Neuron (in vitro differentiated cells): ENCODE data around the gene SLC48A1.
"Not testable (repeated sequence)": the region's sequence is repeated elsewhere in the genome, so short reads cannot be mapped to it uniquely, and the experiment has no call there.

Experiments used
- H2AFZ ChIP-seq: one replicate; pipeline ENCODE4 v1.6.1; 2013; ENCODE audit warnings: low read depth, mild to moderate bottlenecking, inconsistent platforms, low read length, moderate library complexity
- H3K27me3 ChIP-seq: one replicate; pipeline ENCODE4 v1.6.1; 2013; ENCODE audit warnings: low read length; ENCODE audit not compliant: insufficient read depth
- H3K36me3 ChIP-seq: one replicate; pipeline ENCODE4 v1.6.1; 2013; ENCODE audit warnings: low read length; ENCODE audit not compliant: insufficient read depth
- H3K4me1 ChIP-seq: one replicate; pipeline ENCODE4 v1.6.1; 2013; ENCODE audit warnings: low read length; ENCODE audit not compliant: insufficient read depth
- H3K4me3 ChIP-seq: 2 replicates; pipeline ENCODE4 v1.5.1; 2013; ENCODE audit warnings: mild to moderate bottlenecking, low read length, moderate library complexity
- H3K9me3 ChIP-seq: one replicate; pipeline ENCODE4 v1.6.1; 2013; ENCODE audit warnings: low read length

The SLC48A1 gene

DNA sequence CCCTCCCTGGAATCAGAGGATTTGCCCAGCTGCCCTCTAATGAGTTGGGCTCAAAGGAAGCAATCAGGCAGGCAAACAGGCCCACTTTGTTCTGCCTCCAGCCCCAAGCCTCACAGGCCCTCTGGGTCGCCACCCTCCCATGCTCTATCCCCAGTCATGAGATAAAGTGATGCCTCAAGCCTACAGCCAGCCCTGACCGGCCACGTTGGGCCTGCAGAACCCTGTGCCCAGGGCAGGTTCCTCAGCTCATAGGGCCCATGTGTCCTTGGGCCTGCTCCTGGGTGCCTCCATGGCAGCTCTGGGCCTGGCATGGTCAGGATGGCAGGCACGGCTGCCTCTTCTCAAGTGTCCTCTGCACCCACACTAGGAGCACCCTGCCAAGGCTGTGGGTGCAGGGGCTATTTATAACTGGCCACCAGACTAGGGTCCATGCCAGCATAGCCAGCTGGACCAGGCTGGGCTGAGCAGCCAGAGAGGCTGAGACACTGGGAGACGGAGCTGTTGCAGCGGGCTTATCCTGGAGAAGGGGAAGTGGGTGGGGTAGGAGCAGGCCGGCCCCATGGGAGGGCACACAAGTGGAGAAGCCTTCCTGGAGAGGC, 26.4 kb downstream of the SLC48A1 start:
- Histone ChIP-seq H3K9me3 (no peaks in the 10 kb centered on the region), H3K4me1 (no peaks in the 10 kb centered on the region), H3K36me3 (peaks cover 22% of the 10 kb centered on the region), H2AFZ (no peak overlapping the region), H3K27me3 (no peaks in the 10 kb centered on the region), H3K4me3 (no peak overlapping the region)

GRCh38 chr12:47800582-47800981, 27.5 kb downstream of the SLC48A1 start:
- no peak overlapping the region for H3K4me3 ChIP-seq
- H3K4me1 ChIP-seq: no peaks in the 10 kb centered on the region

GRCh38 chr12:47801170-47801903, 28.3 kb downstream of the SLC48A1 start:
- Histone ChIP-seq H3K4me1 (no peaks in the 10 kb centered on the region), H3K36me3 (peaks cover 8% of the 10 kb centered on the region)

More at GRCh38 chr12:47800582-47800981, 27.5 kb downstream of the SLC48A1 start:
- H3K9me3 ChIP-seq: no peaks in the 10 kb centered on the region
- H3K27me3 ChIP-seq: no peaks in the 10 kb centered on the region
- H3K36me3 ChIP-seq: peaks cover 12% of the 10 kb centered on the region
- H2AFZ ChIP-seq: no peak overlapping the region

GRCh38 chr12:47801904-47802246, 28.8 kb downstream of the SLC48A1 start:
- Histone ChIP-seq H3K4me3 (no peak overlapping the region), H3K36me3 (peaks cover 4% of the 10 kb centered on the region), H3K9me3 (no peaks in the 10 kb centered on the region), H3K4me1 (no peaks in the 10 kb centered on the region), H3K27me3 (no peaks in the 10 kb centered on the region), H2AFZ (no peak overlapping the region)

More at GRCh38 chr12:47801170-47801903, 28.3 kb downstream of the SLC48A1 start:
- Histone ChIP-seq H2AFZ (no peak overlapping the region), H3K4me3 (no peak overlapping the region), H3K9me3 (no peaks in the 10 kb centered on the region), H3K27me3 (no peaks in the 10 kb centered on the region)

DNA sequence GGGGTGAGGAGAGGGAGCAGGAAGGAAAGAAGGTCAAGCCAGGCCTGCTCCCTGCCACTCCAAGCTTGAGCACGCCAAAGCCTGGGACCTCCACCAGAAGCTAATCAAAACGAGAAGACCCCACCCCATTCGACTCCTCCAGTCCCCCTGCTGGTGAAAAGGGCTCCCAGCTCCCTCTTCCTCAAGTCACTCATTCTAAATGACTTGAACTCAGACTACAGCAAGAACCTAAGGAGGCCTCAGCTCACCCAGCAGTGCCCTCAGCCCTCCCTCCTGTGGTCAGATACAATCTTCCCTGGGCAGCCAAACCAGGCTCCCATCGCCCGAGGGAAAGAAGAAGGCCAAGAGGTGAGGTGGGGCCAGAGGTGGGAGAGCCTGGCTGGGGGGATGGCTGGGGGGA, 29.3 kb downstream of the SLC48A1 start:
- Histone ChIP-seq H3K4me1 (no peaks in the 10 kb centered on the region), H3K36me3 (peaks cover 2% of the 10 kb centered on the region), H3K27me3 (no peaks in the 10 kb centered on the region), H3K9me3 (no peaks in the 10 kb centered on the region), H3K4me3 (no peak overlapping the region), H2AFZ (no peak overlapping the region)

- H2AFZ ChIP-seq: no peak overlapping the region
- peaks cover 2% of the 10 kb centered on the region for H3K36me3 ChIP-seq
- H3K4me3 ChIP-seq: no peak overlapping the region
- H3K9me3 ChIP-seq: no peaks in the 10 kb centered on the region
- peaks cover 9% of the 10 kb centered on the region for H3K4me1 ChIP-seq
- no peaks in the 10 kb centered on the region for H3K27me3 ChIP-seq
Observed at GRCh38 chr12:47803191-47803875, 30.3 kb downstream of the SLC48A1 start.

DNA sequence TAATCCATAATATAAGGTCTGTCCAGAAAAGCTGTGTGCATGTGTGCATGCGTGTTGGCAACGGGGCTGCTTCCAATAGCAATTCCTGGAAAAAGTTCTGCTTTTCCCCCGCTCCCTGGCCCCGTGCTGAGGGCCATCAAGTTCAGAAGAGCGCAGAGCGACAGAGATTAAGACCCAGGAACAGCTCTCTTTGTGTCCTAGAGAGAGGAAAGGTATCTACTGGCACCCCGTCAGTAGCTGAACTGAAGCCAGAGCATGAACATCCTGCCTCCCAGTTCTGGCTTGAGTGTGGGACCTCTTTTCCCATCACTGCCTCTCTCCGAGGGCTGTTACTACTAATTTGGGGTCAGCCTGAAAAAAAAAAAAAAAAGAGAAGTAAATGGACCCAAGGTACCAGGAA, 31.1 kb downstream of the SLC48A1 start:
- Histone ChIP-seq H3K4me1 (peaks cover 18% of the 10 kb centered on the region), H3K4me3 (no peak overlapping the region), H3K36me3 (no peaks in the 10 kb centered on the region)

DNA sequence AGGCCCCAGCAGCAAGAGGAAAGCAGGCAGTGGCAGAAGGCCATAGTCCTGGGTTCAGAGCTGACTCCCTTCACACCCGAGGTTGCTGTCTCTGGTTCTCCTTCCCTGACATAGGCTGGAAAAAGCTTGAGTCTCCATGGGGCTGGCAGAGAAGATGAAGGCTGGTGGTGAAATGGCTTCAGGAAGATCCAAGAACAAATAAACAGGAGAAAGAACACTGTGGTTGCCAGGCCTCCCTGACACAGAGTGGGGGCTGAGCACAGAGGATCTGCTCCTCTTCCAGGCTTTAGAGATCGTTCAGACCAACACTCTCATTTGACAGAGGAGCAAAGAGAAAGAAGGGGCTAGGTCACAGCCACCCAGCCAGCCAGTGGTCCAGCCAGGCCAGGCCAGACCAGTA, 32.4 kb downstream of the SLC48A1 start:
- Histone ChIP-seq H2AFZ (no peak overlapping the region), H3K4me3 (no peak overlapping the region), H3K9me3 (no peaks in the 10 kb centered on the region), H3K4me1 (peaks cover 21% of the 10 kb centered on the region), H3K36me3 (no peaks in the 10 kb centered on the region), H3K27me3 (no peaks in the 10 kb centered on the region)

More for the DNA sequence above, 31.1 kb downstream of the SLC48A1 start:
- Histone ChIP-seq H2AFZ (no peak overlapping the region), H3K27me3 (no peaks in the 10 kb centered on the region), H3K9me3 (no peaks in the 10 kb centered on the region)

DNA sequence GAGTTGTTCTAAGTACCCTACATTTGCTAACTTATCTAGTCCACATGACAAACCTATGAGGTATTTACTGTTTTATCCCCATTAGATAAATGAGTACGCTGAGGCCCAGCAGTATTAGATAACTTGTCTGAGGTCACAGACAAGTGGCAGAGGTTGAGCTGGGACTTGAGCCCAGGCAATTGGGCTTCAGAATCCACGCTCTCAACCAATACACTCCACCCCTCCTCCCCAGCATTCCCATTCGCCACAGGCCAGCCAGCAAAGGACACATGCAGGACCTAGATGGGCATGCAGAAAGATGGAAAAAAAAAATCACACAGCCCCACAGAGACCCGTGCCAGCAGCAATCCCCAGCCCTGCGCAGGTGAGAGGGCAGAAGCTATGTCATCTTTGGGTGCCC, 34.3 kb downstream of the SLC48A1 start:
- Histone ChIP-seq H3K27me3 (no peaks in the 10 kb centered on the region), H3K36me3 (no peaks in the 10 kb centered on the region), H3K9me3 (no peaks in the 10 kb centered on the region), H2AFZ (no peak overlapping the region), H3K4me1 (peaks cover 40% of the 10 kb centered on the region), H3K4me3 (no peak overlapping the region)

DNA sequence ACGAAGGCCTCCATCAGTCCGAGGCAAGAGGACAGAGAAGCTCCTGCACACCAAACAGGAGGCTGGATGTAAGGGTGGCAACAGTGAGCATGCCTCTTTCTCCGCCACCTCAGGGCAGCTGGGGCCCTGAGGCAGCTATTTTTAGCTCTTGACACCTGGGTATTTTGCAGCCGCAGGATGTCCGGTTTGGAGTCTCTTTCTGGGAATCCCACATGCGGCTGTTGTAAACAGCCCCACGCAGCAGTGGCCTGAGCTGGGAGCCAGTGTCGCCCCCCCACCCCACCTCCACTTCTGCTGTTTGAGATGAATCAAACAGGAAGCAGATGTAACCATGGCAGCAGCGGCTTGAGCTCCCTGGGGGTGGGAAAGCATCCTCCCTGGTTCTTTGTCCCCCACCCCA, 35.0 kb downstream of the SLC48A1 start:
- no peaks in the 10 kb centered on the region for H3K9me3 ChIP-seq
- H3K4me1 ChIP-seq: peaks cover 45% of the 10 kb centered on the region
- H2AFZ ChIP-seq: no peak overlapping the region
- H3K27me3 ChIP-seq: no peaks in the 10 kb centered on the region
- no peaks in the 10 kb centered on the region for H3K36me3 ChIP-seq
- H3K4me3 ChIP-seq: no peak overlapping the region

- no peak overlapping the region for H3K4me3 ChIP-seq
- peaks cover 50% of the 10 kb centered on the region for H3K4me1 ChIP-seq
- H3K36me3 ChIP-seq: no peaks in the 10 kb centered on the region
- no peaks in the 10 kb centered on the region for H3K27me3 ChIP-seq
- H3K9me3 ChIP-seq: no peaks in the 10 kb centered on the region
- H2AFZ ChIP-seq: no peak overlapping the region
Observed at GRCh38 chr12:47808574-47809365, 35.7 kb downstream of the SLC48A1 start.

- not testable (repeated sequence) for H3K36me3 ChIP-seq, H2AFZ ChIP-seq, H3K27me3 ChIP-seq, H3K4me3 ChIP-seq, H3K9me3 ChIP-seq
- H3K4me1 ChIP-seq: peaks cover 50% of the 10 kb centered on the region
Observed at GRCh38 chr12:47809518-47809917, 36.5 kb downstream of the SLC48A1 start.

GRCh38 chr12:47811072-47811396, 38.0 kb downstream of the SLC48A1 start:
- Histone ChIP-seq H2AFZ (no peak overlapping the region), H3K4me1 (peaks cover 50% of the 10 kb centered on the region), H3K27me3 (no peaks in the 10 kb centered on the region), H3K36me3 (no peaks in the 10 kb centered on the region), H3K9me3 (no peaks in the 10 kb centered on the region), H3K4me3 (no peak overlapping the region)
